Duodenal mucosa (tissue), 2 donors: ENCODE results near the gene SRPRB.

Source experiments
- H3K27ac ChIP-seq: one replicate; pipeline ENCODE4 v1.7.0; 2013; ENCODE audit warnings: low read depth, low read length
- H3K27me3 ChIP-seq, 2 donors: one replicate each; pipeline ENCODE4 v1.7.0; 2013; ENCODE audit warnings: low read length in 2 of 2, control low read depth in 1 of 2; ENCODE audit not compliant: insufficient read depth in 2 of 2, control insufficient read depth in 1 of 2
- H3K36me3 ChIP-seq, 2 donors: one replicate each; pipeline ENCODE4 v1.7.0; 2013; ENCODE audit warnings: low read length in 2 of 2, control low read depth in 1 of 2; ENCODE audit not compliant: insufficient read depth in 2 of 2, control insufficient read depth in 1 of 2
- H3K4me1 ChIP-seq, 2 donors: one replicate each; pipeline ENCODE4 v1.7.0; 2013; ENCODE audit warnings: low read length in 2 of 2, control low read depth in 1 of 2; ENCODE audit not compliant: insufficient read depth in 2 of 2, control insufficient read depth in 1 of 2
- H3K4me3 ChIP-seq, 2 donors: one replicate each; pipeline ENCODE4 v1.7.0; 2013; ENCODE audit warnings: low read length in 2 of 2, low read depth in 1 of 2
- H3K9ac ChIP-seq, 2 donors: one replicate each; pipeline ENCODE4 v1.7.0; 2013; ENCODE audit warnings: low read length in 2 of 2, low read depth in 1 of 2
- H3K9me3 ChIP-seq, 2 donors: one replicate each; pipeline ENCODE4 v1.7.0; 2013; ENCODE audit warnings: low read length in 2 of 2, control low read depth in 1 of 2; ENCODE audit not compliant: control insufficient read depth in 1 of 2

SRPRB gene

GRCh38 chr3:133841196-133841595, 35.6 kb downstream of the SRPRB start:
- H3K4me3 ChIP-seq = no peak overlapping the region
- H3K27me3 ChIP-seq = no peaks in the 10 kb centered on the region
- no peaks in the 10 kb centered on the region for H3K9me3 ChIP-seq
- H3K9ac ChIP-seq = no peak overlapping the region
- H3K4me1 ChIP-seq = no peaks in the 10 kb centered on the region
- H3K27ac ChIP-seq = no peak overlapping the region
- no peaks in the 10 kb centered on the region for H3K36me3 ChIP-seq

DNA sequence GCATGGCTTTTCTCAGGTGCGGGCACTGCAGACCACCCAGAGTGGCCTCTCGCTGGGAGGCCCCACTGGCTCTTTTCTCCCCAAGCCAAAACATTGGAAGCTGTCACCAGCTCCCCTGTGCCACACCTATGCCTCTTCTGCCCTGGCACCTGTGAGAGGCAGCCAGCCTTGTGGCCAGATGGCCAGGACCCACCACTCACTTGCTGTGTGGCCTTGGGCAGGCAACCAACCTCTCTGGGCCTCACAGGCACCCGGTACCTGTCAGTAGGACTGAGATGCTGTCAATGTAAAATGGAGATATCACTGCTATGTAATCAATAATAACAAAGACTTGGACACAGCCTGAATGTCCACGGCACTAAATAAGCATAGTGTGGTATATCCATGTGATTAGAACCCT, 36.5 kb downstream of the SRPRB start:
- Histone ChIP-seq H3K27ac (no peak overlapping the region), H3K4me3 (no peak overlapping the region), H3K9me3 (no peaks in the 10 kb centered on the region), H3K36me3 (no peaks in the 10 kb centered on the region), H3K9ac (no peak overlapping the region), H3K27me3 (no peaks in the 10 kb centered on the region), H3K4me1 (no peaks in the 10 kb centered on the region)

DNA sequence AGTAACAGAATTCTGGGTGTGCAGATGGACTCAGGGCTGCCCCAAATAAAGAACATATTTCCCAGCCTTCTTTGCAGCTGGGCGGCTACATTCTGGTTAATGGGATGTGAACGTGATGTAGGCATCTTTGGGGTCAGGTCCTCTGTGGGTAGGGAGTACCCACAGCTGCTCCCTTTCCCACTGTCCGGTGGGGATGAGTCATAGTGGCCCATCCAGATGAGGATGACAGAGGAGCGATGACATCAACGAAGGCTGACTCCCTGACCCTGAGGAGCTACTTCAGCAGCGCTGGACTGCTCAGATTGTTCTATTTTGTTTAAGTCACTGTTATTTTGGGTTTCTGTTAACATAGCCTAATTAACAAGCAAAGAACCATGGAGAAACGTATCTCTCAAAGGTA, 38.0 kb downstream of the SRPRB start:
- Histone ChIP-seq H3K27ac (no peak overlapping the region), H3K4me1 (no peaks in the 10 kb centered on the region), H3K4me3 (no peak overlapping the region), H3K9ac (no peak overlapping the region), H3K9me3 (no peaks in the 10 kb centered on the region), H3K27me3 (no peaks in the 10 kb centered on the region), H3K36me3 (no peaks in the 10 kb centered on the region)

- Histone ChIP-seq H3K4me1 (no peaks in the 10 kb centered on the region), H3K36me3 (no peaks in the 10 kb centered on the region), H3K27me3 (no peaks in the 10 kb centered on the region), H3K4me3 (no peak overlapping the region), H3K9me3 (no peaks in the 10 kb centered on the region), H3K9ac (no peak overlapping the region), H3K27ac (no peak overlapping the region)
Observed at GRCh38 chr3:133845127-133845526, 39.5 kb downstream of the SRPRB start.

DNA sequence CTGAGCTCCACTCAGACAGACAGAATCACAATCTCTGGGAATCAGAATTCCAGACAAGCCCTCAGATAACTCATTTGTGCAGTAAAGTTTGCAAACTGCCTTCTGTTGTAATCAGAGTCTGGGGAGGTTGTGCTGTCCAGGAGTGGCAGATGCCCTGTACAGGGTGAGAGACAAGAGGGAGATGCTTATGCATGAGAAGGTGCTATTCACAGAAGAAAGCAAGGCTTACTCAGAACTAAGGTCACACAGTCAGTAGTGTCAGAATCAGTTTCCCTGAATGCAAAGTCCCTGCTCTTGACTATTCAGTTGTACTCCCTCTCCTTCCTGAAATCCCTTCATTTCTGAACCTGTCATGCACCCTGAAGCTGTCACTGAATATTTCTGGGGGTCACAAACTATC, 43.7 kb downstream of the SRPRB start:
- H3K9ac ChIP-seq = no peak overlapping the region
- no peak overlapping the region for H3K27ac ChIP-seq
- H3K4me1 ChIP-seq = no peaks in the 10 kb centered on the region
- no peaks in the 10 kb centered on the region for H3K27me3 ChIP-seq
- no peak overlapping the region for H3K4me3 ChIP-seq
- H3K9me3 ChIP-seq = no peaks in the 10 kb centered on the region
- H3K36me3 ChIP-seq = no peaks in the 10 kb centered on the region

DNA sequence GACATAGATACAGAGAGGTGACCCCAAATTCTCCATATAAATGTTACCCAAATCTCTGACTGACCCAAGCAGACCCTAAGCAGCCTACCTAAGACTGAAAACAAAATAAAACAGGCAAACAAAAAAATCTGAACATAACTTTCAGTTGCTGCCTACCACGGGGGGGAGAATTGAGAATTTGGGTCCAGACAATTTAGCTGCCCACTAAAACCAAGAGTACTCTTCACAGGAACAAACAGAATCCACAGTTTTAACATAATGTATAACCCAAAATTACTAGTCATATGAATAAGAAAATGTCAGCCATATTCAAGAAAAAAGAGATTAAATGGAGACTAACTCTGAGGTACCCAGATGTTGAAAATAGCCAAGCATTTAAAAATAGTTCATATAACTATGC, 44.4 kb downstream of the SRPRB start:
- Histone ChIP-seq H3K4me3 (no peak overlapping the region), H3K27ac (no peak overlapping the region), H3K27me3 (no peaks in the 10 kb centered on the region), H3K36me3 (no peaks in the 10 kb centered on the region), H3K4me1 (no peaks in the 10 kb centered on the region), H3K9me3 (no peaks in the 10 kb centered on the region), H3K9ac (no peak overlapping the region)

DNA sequence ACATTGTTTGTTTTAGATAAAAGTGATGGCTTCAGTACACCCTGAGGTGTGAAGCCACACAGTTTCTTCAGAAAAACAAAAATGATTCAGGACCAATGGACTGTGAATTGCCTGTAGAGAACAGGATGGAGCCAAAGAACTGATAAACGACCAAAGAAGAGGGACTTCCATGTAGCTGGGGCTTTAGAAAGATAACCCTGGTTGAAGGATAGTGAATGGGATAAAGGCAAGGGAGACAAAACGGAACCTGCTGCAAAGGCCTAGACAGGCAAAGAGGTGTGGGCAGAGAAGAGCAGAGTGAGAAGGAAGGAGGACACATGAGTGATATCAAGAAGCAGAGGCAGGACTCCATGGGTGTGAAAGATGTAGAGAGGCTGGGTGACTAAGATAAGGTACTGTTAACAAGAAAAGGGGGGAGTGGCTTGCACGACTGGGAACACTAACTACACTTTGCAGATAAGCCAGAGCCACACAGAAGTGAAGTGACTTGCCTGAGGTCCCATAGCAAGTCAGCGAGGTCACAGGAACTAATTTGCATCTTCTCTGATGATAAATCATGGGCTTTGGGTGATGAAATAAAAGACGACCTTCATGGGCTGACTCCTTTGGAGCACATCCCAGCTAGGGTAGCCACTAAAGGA, 45.8 kb downstream of the SRPRB start:
- no peak overlapping the region for H3K9ac ChIP-seq
- no peak overlapping the region for H3K4me3 ChIP-seq
- H3K9me3 ChIP-seq = no peaks in the 10 kb centered on the region
- H3K4me1 ChIP-seq = no peaks in the 10 kb centered on the region
- H3K27ac ChIP-seq = no peak overlapping the region
- H3K27me3 ChIP-seq = no peaks in the 10 kb centered on the region
- H3K36me3 ChIP-seq = no peaks in the 10 kb centered on the region

DNA sequence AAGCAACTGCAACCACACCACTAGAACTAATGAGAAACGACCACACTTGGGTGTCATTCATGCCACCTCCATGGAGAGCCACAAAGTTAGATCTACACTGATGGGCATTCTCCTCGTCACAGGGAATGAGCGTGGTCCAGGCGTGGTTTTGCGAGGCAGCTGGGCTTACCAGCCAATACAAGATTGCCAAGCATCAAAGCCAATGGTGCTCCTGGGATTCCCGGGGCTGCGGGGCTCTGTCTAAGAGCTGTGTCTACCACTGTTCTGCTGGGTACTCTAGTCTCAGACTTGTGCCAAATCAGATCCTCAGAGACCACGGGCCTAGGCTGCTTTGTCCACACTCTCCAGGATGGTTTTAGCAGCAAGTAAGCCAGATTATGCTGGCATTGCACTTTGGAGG, 46.3 kb downstream of the SRPRB start:
- Histone ChIP-seq H3K9me3 (no peaks in the 10 kb centered on the region), H3K4me1 (no peaks in the 10 kb centered on the region), H3K27ac (no peak overlapping the region), H3K36me3 (no peaks in the 10 kb centered on the region), H3K4me3 (no peak overlapping the region), H3K27me3 (no peaks in the 10 kb centered on the region), H3K9ac (no peak overlapping the region)

DNA sequence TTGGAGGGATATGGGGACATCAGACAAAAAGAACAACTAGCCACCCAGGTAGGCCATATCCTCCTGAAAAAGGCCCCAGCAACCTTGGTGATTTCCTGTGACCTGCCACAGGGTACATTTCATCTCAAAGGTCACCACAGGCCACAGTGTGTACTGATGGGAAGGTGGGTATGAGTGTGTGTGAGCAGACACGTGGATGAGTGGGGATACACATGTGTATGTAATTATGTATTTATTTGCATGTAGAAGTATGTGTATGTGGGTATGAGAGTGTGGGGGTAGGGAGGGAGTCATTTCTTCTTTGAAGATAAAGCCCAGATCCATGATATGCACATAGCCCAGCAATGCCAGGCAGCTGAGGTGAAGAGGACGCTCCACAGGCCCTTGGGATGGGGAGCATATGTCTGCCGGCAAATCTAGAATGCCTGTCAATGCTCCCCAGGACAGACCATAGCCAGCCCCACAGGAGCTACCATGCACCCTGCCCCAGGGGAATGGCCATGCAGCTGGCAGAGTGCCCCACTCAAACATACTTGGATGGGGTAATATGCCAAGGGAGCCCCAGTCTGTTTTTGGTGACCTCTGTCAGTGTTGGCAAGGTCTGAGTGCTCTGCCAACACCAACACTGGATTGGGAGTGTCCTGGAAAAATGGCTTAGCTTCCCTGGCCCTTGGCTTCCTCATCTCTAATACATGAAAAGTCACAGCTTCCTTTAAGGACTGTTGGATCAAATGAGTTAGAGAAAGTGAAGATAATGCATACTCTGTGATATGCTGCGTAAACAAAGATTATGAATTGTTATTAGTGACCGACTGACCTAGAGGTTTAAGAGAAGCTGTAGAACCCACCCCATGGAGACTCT, 47.7 kb downstream of the SRPRB start:
- no peak overlapping the region for H3K4me3 ChIP-seq
- H3K27ac ChIP-seq = no peak overlapping the region
- H3K9me3 ChIP-seq = no peaks in the 10 kb centered on the region
- H3K9ac ChIP-seq = no peak overlapping the region
- H3K4me1 ChIP-seq = no peaks in the 10 kb centered on the region
- no peaks in the 10 kb centered on the region for H3K36me3 ChIP-seq
- no peaks in the 10 kb centered on the region for H3K27me3 ChIP-seq

DNA sequence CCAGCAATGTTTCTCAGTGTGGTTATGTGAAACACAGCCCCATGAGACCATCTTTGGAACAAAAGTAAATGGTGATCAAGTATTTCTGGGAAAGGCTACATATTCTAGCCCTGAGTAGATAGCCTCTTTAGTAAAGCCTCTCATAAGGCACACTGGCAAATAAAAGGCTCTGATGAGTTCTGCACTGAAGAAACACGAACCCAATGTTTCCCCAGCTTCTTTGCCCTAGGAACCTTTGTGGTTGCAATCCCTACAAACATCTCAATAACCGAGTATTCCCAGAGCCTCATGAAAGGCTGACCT, 48.3 kb downstream of the SRPRB start:
- no peak overlapping the region for H3K9ac ChIP-seq
- H3K4me3 ChIP-seq = no peak overlapping the region
- no peak overlapping the region for H3K27ac ChIP-seq
- H3K4me1 ChIP-seq = no peaks in the 10 kb centered on the region
- no peaks in the 10 kb centered on the region for H3K36me3 ChIP-seq
- no peaks in the 10 kb centered on the region for H3K9me3 ChIP-seq
- H3K27me3 ChIP-seq = no peaks in the 10 kb centered on the region
